AG09319 (cell line): ENCODE results near the gene DIAPH2.
A peak's percentile ranks its signal among the peaks of the same experiment; 100 is the strongest.

Experiments used
- DNase-seq: peaks from one replicate; pipeline ENCODE4 v3.0.0-alpha.2; 2010; ENCODE audit warnings: low read depth; ENCODE audit errors: extremely low read depth
- CTCF ChIP-seq: IDR thresholded peaks from 2 replicates; pipeline ENCODE4 v1.5.1; 2011; ENCODE audit warnings: low read depth, mild to moderate bottlenecking, inconsistent platforms, low read length, moderate library complexity

The DIAPH2 gene

DNA sequence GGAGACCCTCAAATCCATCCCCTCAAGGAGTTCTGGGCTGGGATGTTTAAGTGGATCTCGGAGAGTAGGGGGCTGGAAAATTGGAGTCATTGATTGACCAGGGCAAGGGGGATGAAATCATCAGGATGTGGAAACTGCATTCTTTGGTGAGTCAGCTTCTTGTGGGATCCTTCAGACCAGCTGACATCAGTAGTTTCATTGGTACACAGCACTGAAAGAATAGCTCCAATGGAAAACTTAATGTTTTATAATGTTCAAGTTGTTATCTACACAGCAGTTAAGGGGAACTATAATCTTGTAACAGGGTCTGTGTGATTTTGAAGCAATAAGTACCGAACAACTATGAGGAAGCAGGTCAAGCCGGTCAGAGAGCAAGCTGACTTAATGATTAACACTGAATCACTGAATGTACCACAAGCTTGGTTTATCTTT is 705.1 kb downstream of the DIAPH2 start:
- TF ChIP-seq CTCF, result no peak
- peak; percentile 14 for DNase-seq

DNA sequence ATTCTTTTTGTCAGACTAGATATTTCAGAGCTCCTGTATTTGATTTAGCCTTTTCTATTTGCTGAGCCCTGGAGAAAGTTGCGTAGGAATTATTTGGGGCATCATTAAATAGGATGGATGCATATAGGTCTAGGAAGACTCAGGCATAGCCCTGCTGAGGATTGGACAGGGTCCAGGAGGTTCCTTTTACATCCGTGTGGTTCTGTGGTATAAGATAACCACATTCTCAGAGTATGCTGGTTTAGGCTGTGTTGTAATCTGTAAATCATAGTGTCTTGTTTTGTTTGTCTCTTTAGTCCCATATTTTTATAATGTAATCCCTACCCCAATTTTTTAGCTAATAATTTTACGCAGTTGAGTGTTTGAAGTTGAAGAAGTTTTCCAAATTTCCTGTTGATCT is 712.7 kb downstream of the DIAPH2 start:
- no peak for TF ChIP-seq CTCF
- no peak for DNase-seq

DNA sequence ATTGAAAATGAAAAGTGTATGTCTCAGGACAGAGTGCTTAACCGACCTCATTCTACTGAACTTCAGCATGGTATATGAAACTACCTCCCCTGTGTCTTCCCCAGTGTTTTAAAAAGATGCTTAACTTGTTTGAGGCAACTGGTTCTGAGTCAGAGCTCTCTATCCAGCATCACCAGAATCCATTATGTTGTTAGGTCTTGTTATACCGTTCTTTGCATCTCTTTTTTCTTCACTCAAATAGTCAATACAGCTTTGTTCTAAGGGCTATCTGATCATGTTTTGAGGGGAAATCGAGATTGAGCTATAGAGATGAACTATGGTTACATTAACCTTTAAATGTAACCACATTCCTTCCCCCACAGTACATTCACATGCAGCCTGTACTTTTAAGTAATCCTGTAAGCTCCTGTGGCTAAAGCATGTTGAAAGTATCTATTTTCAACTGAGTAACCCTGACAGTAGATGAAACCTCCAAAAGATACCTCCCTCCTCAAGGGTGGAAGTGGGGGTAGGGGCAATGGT is 713.4 kb downstream of the DIAPH2 start:
- no peak for DNase-seq
- no peak for TF ChIP-seq CTCF

GRCh38 chrX:97399400-97399799 is 714.8 kb downstream of the DIAPH2 start:
- no peak for TF ChIP-seq CTCF

GRCh38 chrX:97400492-97400891 is 715.9 kb downstream of the DIAPH2 start:
- TF ChIP-seq CTCF, result no peak
- no peak for DNase-seq

More at GRCh38 chrX:97399400-97399799, 714.8 kb downstream of the DIAPH2 start:
- DNase-seq, result peak; percentile 19

- DNase-seq, result no peak
- TF ChIP-seq CTCF, result no peak
Measured at GRCh38 chrX:97401154-97401553, 716.5 kb downstream of the DIAPH2 start.

DNA sequence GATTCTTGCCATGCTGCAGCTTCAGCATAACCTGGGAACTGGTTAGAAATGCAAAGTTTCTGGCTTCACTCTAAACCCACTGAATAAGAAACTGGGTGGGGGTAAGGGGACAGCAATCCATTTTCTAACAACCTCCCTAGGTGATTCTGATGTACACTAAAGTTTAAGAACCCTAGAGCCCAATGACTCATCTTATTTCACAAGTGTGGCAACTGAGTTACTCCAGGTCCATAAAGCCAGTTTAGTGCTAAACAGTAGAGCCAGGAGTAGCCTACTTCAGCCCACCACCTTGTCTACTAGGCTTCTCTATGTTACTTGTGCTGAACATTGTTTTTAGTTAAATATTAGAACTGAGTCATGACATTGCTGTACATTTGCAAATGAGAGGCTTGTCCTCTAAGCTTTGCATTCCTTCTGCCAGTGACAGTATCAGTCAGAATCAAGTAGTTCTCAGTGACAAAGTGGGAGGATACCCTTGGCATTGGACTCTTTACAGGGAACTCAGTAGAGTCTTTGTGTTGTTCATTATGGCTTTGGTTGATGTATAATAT is 717.0 kb downstream of the DIAPH2 start:
- TF ChIP-seq CTCF, result no peak
- DNase-seq, result no peak
